ENCODE data around the gene NDUFS1.

Gene NDUFS1

DNA sequence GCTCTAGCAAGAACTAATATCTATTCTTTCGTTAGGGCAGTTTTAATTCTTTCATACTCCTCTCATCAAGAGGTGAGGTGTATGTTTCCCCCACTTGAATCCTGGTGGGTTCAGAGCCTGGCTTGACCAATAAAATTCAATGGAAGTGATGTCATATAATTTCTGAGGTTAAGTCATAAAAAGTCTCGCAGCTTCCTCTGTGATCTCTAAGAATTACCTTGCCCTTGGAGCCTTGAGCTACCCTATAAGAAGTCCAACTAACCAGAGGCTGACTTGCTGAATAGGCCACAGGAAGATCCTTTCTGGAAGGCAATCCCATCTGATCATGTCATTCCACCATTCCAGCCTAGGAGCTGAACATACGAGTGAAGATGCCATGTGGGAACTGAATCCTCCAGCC, 47.1 kb downstream of the NDUFS1 start:
- H3K4me2 ChIP-seq (ENCODE audit: low read depth, low read length), result no peak overlapping the region
- no peaks in the 10 kb centered on the region for H3K79me2 ChIP-seq (ENCODE audit: low read length)
- no peaks in the 10 kb centered on the region for H3K4me1 ChIP-seq (ENCODE audit: low read length)
- no peaks in the 10 kb centered on the region for H3K9me2 ChIP-seq (replicated peaks; ENCODE audit: insufficient read depth, low read length)
- no peaks in the 10 kb centered on the region for H3K36me3 ChIP-seq (replicated peaks; ENCODE audit: insufficient read depth, low read length)
- TF ChIP-seq EZH2 (optimal IDR thresholded peaks at IDR 0.05; ENCODE audit: low read depth, low read length) (no peak), EZH2phosphoT487 (IDR thresholded peaks at IDR 0.05; ENCODE audit: low read length) (no peak), CTCF (IDR thresholded peaks at IDR 0.05; ENCODE audit: low read length) (no peak)
- no peaks in the 10 kb centered on the region for H3K9me3 ChIP-seq (replicated peaks; ENCODE audit: insufficient read depth, low read length)
- no peak overlapping the region for H3K4me3 ChIP-seq (ENCODE audit: low read length)
- no peaks in the 10 kb centered on the region for H4K20me1 ChIP-seq (ENCODE audit: insufficient read depth, low read length)
- no peak overlapping the region for H3K9ac ChIP-seq (ENCODE audit: low read length)
- no peak overlapping the region for H2AFZ ChIP-seq (ENCODE audit: low read length)
- no peaks in the 10 kb centered on the region for H3K27me3 ChIP-seq (replicated peaks; ENCODE audit: insufficient read depth, low read length)
- DNase-seq, result no peak
- no peak overlapping the region for H3K27ac ChIP-seq (ENCODE audit: low read length)
- no peaks in the 10 kb centered on the region for H3F3A ChIP-seq (ENCODE audit: insufficient read depth, low read length)

- Histone ChIP-seq H4K20me1 (ENCODE audit: insufficient read depth, low read length) (no peaks in the 10 kb centered on the region), H3K4me3 (ENCODE audit: low read length) (no peak overlapping the region), H3K4me2 (ENCODE audit: low read depth, low read length) (no peak overlapping the region), H3K36me3 (replicated peaks; ENCODE audit: insufficient read depth, low read length) (no peaks in the 10 kb centered on the region), H3K9me2 (replicated peaks; ENCODE audit: insufficient read depth, low read length) (no peaks in the 10 kb centered on the region), H3K27ac (ENCODE audit: low read length) (no peak overlapping the region), H3K4me1 (ENCODE audit: low read length) (no peaks in the 10 kb centered on the region), H3K9ac (ENCODE audit: low read length) (no peak overlapping the region), H3F3A (ENCODE audit: insufficient read depth, low read length) (no peaks in the 10 kb centered on the region), H3K79me2 (ENCODE audit: low read length) (no peaks in the 10 kb centered on the region), H2AFZ (ENCODE audit: low read length) (no peak overlapping the region), H3K27me3 (replicated peaks; ENCODE audit: insufficient read depth, low read length) (no peaks in the 10 kb centered on the region), H3K9me3 (replicated peaks; ENCODE audit: insufficient read depth, low read length) (no peaks in the 10 kb centered on the region)
- no peak for DNase-seq
- no peak for TF ChIP-seq EZH2phosphoT487 (IDR thresholded peaks at IDR 0.05; ENCODE audit: low read length)
- no peak for TF ChIP-seq CTCF (IDR thresholded peaks at IDR 0.05; ENCODE audit: low read length)
- TF ChIP-seq EZH2 (optimal IDR thresholded peaks at IDR 0.05; ENCODE audit: low read depth, low read length), result no peak
Observed at GRCh38 chr2:206108713-206109112, 50.5 kb downstream of the NDUFS1 start.

GRCh38 chr2:206105541-206105940, 53.7 kb downstream of the NDUFS1 start:
- no peak overlapping the region for H2AFZ ChIP-seq (ENCODE audit: low read length)
- no peak overlapping the region for H3K9ac ChIP-seq (ENCODE audit: low read length)
- no peak for TF ChIP-seq EZH2phosphoT487 (IDR thresholded peaks at IDR 0.05; ENCODE audit: low read length)
- no peak for TF ChIP-seq EZH2 (optimal IDR thresholded peaks at IDR 0.05; ENCODE audit: low read depth, low read length)
- no peak for TF ChIP-seq CTCF (IDR thresholded peaks at IDR 0.05; ENCODE audit: low read length)
- H3K36me3 ChIP-seq (replicated peaks; ENCODE audit: insufficient read depth, low read length), result no peaks in the 10 kb centered on the region
- no peaks in the 10 kb centered on the region for H4K20me1 ChIP-seq (ENCODE audit: insufficient read depth, low read length)
- no peaks in the 10 kb centered on the region for H3K79me2 ChIP-seq (ENCODE audit: low read length)
- no peaks in the 10 kb centered on the region for H3F3A ChIP-seq (ENCODE audit: insufficient read depth, low read length)
- H3K4me1 ChIP-seq (ENCODE audit: low read length), result no peaks in the 10 kb centered on the region
- H3K9me2 ChIP-seq (replicated peaks; ENCODE audit: insufficient read depth, low read length), result no peaks in the 10 kb centered on the region
- no peaks in the 10 kb centered on the region for H3K27me3 ChIP-seq (replicated peaks; ENCODE audit: insufficient read depth, low read length)
- no peak overlapping the region for H3K4me2 ChIP-seq (ENCODE audit: low read depth, low read length)
- no peak for DNase-seq
- H3K9me3 ChIP-seq (replicated peaks; ENCODE audit: insufficient read depth, low read length), result no peaks in the 10 kb centered on the region
- no peak overlapping the region for H3K27ac ChIP-seq (ENCODE audit: low read length)
- no peak overlapping the region for H3K4me3 ChIP-seq (ENCODE audit: low read length)

All from MM.1S (cell line).